Neuronal stem cell (in vitro differentiated cells): ENCODE measurements around the gene CLIC4.

Experiments used
- DNase-seq: peaks from one replicate; pipeline ENCODE4 v3.0.0-alpha.2; 2013; ENCODE audit warnings: low spot score
- H2AFZ ChIP-seq: one replicate; pipeline ENCODE4 v1.6.1; 2013; ENCODE audit warnings: mild to moderate bottlenecking, low read length, inconsistent platforms
- H2AK5ac ChIP-seq: 2 replicates; pipeline ENCODE4 v1.6.1; 2013; ENCODE audit warnings: low read depth, mild to moderate bottlenecking, inconsistent platforms, low read length, moderate library complexity, mixed read lengths
- H2BK120ac ChIP-seq: 2 replicates; pipeline ENCODE4 v1.6.1; 2013; ENCODE audit warnings: low read depth, mild to moderate bottlenecking, inconsistent platforms, low read length, moderate library complexity, mixed read lengths
- H2BK12ac ChIP-seq: one replicate; pipeline ENCODE4 v1.6.1; 2013; ENCODE audit warnings: low read length, inconsistent platforms
- H2BK15ac ChIP-seq: 2 replicates; pipeline ENCODE4 v1.6.1; 2013; ENCODE audit warnings: mild to moderate bottlenecking, low read length, inconsistent platforms, mixed read lengths
- H2BK5ac ChIP-seq: one replicate; pipeline ENCODE4 v1.6.1; 2013; ENCODE audit warnings: inconsistent platforms, mild to moderate bottlenecking, low read length, moderate library complexity
- H3K14ac ChIP-seq: one replicate; pipeline ENCODE4 v1.6.1; 2013; ENCODE audit warnings: low read length, inconsistent platforms
- H3K18ac ChIP-seq: 2 replicates; pipeline ENCODE4 v1.6.1; 2013; ENCODE audit warnings: low read length, inconsistent platforms
- H3K23ac ChIP-seq: 2 replicates; pipeline ENCODE4 v1.6.1; 2013; ENCODE audit warnings: low read depth, mild to moderate bottlenecking, mixed read lengths, low read length, inconsistent platforms; ENCODE audit not compliant: poor library complexity
- H3K27ac ChIP-seq: replicated peaks from 3 replicates; pipeline ENCODE4 v1.5.1; 2013; ENCODE audit warnings: low read length, inconsistent platforms
- H3K27me3 ChIP-seq, 3 experiments: 2 replicates each; pipeline ENCODE4 v1.6.1; 2013; ENCODE audit warnings: low read length in 3 of 3, mild to moderate bottlenecking in 2 of 3, inconsistent platforms in 1 of 3, low read depth in 1 of 3, mixed read lengths in 1 of 3, moderate library complexity in 1 of 3; ENCODE audit not compliant: control insufficient read depth in 3 of 3, insufficient read depth in 3 of 3
- H3K36me3 ChIP-seq, 2 donors: replicated peaks in 1 of 2; 2 replicates each; pipeline ENCODE4 v1.6.1; 2013; ENCODE audit warnings: low read length in 2 of 2; ENCODE audit not compliant: control insufficient read depth in 2 of 2, insufficient read depth in 2 of 2
- H3K4ac ChIP-seq: 2 replicates; pipeline ENCODE4 v1.6.1; 2013; ENCODE audit warnings: inconsistent platforms, mild to moderate bottlenecking, low read length, moderate library complexity
- H3K4me1 ChIP-seq, 2 donors: 1 replicate in 1 of 2; 2 replicates in 1 of 2; pipeline ENCODE4 v1.6.1; 2013; ENCODE audit warnings: low read length in 2 of 2, low read depth in 1 of 2; ENCODE audit not compliant: control insufficient read depth in 2 of 2, insufficient read depth in 1 of 2
- H3K4me2 ChIP-seq: one replicate; pipeline ENCODE4 v1.6.1; 2013; ENCODE audit warnings: mild to moderate bottlenecking, low read length, inconsistent platforms; ENCODE audit not compliant: insufficient read depth, poor library complexity, severe bottlenecking
- H3K4me3 ChIP-seq, 2 donors: 2 replicates each; pipeline ENCODE4 v1.5.1; 2013; ENCODE audit warnings: low read length in 2 of 2, mild to moderate bottlenecking in 2 of 2, inconsistent platforms in 1 of 2, moderate library complexity in 1 of 2
- H3K79me1 ChIP-seq: one replicate; pipeline ENCODE4 v1.6.1; 2013; ENCODE audit warnings: low read depth, mild to moderate bottlenecking, inconsistent platforms, low read length, moderate library complexity
- H3K9ac ChIP-seq: one replicate; pipeline ENCODE4 v1.6.1; 2013; ENCODE audit warnings: mild to moderate bottlenecking, low read depth, low read length, inconsistent platforms; ENCODE audit not compliant: poor library complexity
- H3K9me3 ChIP-seq, 2 donors: replicated peaks in 1 of 2; 2 replicates each; pipeline versions ENCODE3 to v1.6.1; 2013; ENCODE audit warnings: low read length in 2 of 2, mild to moderate bottlenecking in 2 of 2, inconsistent platforms in 1 of 2, low read depth in 1 of 2, mixed read lengths in 1 of 2, moderate library complexity in 1 of 2; ENCODE audit not compliant: control insufficient read depth in 2 of 2, insufficient read depth in 1 of 2
- H4K8ac ChIP-seq: one replicate; pipeline ENCODE4 v1.6.1; 2013; ENCODE audit warnings: low read depth, mild to moderate bottlenecking, inconsistent platforms, low read length, moderate library complexity
- H4K91ac ChIP-seq: one replicate; pipeline ENCODE4 v1.6.1; 2013; ENCODE audit warnings: low read length, low read depth, mild to moderate bottlenecking, inconsistent platforms; ENCODE audit not compliant: poor library complexity
- WGBS, 2 donors: extraction: QIAGEN DNeasy Blood & Tissue Kit; methylation state at CpG; one replicate each; pipeline ENCODE4 v1.1.7; 2013; ENCODE audit warnings: missing lambda C conversion rate in 2 of 2, mixed read lengths in 1 of 2; ENCODE audit not compliant: insufficient read length in 2 of 2, insufficient replicate concordance in 1 of 2; ENCODE audit errors: extremely low coverage in 2 of 2; 5-methylcytosine and 5-hydroxymethylcytosine counted together

Gene CLIC4

GRCh38 chr1:24868016-24868875 is 123.0 kb downstream of the CLIC4 start:
- Histone ChIP-seq H2BK5ac (no peak overlapping the region), H3K4me3 (no peak overlapping the region), H3K23ac (peak overlapping the region; percentile 44), H3K4me1 (peaks cover 3 to 6% of the 10 kb centered on the region in 2 donors), H3K9me3 (no peaks in the 10 kb centered on the region), H4K8ac (no peak overlapping the region), H3K14ac (peak overlapping the region; percentile 32), H3K27ac (no peak overlapping the region), H2AFZ (no peak overlapping the region), H3K9ac (no peak overlapping the region), H2BK120ac (peak overlapping the region; percentile 47), H2BK15ac (no peak overlapping the region), H3K18ac (peak overlapping the region; percentile 22), H3K36me3 (no peaks in the 10 kb centered on the region), H3K4me2 (no peak overlapping the region), H3K4ac (no peak overlapping the region), H2AK5ac (no peak overlapping the region), H3K27me3 (peaks cover 0 to 37% (median 0%) of the 10 kb centered on the region in 3 experiments), H3K79me1 (no peaks in the 10 kb centered on the region), H2BK12ac (no peak overlapping the region), H4K91ac (no peak overlapping the region)
- no CpG with 5 or more reads among the region's 22 CpGs for WGBS, 2 donors
- DNase-seq = no peak

DNA sequence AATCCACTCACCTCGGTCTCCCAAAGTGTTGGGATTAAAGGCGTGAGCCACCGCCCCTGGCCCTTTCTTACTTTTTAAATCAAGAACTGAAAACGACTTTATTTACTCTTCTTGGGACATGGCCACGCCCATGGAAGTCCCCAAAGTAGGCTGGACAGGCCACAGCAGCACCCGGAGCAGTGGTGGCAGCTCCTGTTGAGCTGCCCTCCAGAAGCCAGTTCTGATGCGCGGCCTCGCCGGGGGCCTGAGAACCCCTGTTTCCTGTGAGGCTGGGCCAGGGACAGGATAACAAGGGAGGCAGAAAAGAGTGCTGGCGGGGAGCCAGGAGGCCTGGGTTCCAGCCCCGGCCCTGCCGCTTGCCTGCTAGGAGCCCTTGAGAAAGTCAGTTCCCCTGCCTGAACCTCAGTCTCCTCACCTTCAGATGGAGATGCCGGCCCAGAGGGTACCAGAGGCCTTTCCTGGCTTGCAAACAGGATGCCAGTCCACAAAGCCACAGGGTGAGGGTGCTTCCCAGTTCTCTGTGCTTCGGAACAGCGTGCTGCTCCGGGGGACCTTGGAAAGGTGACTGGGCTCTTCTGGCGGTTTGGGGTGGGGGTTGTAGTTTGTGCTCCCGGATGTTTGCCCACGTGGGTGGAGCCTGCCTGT is 125.4 kb downstream of the CLIC4 start:
- WGBS, 2 donors = no CpG with 5 or more reads among the region's 20 CpGs
- H3K27ac ChIP-seq = no peak overlapping the region

GRCh38 chr1:24871306-24871901 is 126.2 kb downstream of the CLIC4 start:
- no CpG with 5 or more reads among the region's 11 CpGs for WGBS, 2 donors
- Histone ChIP-seq H4K91ac (no peak overlapping the region), H3K9me3 (no peaks in the 10 kb centered on the region), H3K79me1 (no peaks in the 10 kb centered on the region), H2BK15ac (no peak overlapping the region), H2AK5ac (no peak overlapping the region), H2BK120ac (no peak overlapping the region), H3K27me3 (peaks cover 0 to 30% (median 0%) of the 10 kb centered on the region in 3 experiments), H3K4ac (no peak overlapping the region), H2AFZ (no peak overlapping the region), H3K4me1 (peaks cover 0 to 6% of the 10 kb centered on the region in 2 donors), H3K27ac (no peak overlapping the region), H3K18ac (no peak overlapping the region), H2BK5ac (no peak overlapping the region), H3K4me2 (no peak overlapping the region), H3K36me3 (no peaks in the 10 kb centered on the region), H2BK12ac (no peak overlapping the region), H3K9ac (no peak overlapping the region), H3K4me3 (no peak overlapping the region), H3K14ac (no peak overlapping the region), H3K23ac (no peak overlapping the region), H4K8ac (no peak overlapping the region)
- no peak for DNase-seq

More for the DNA sequence above, 125.4 kb downstream of the CLIC4 start:
- peaks cover 0 to 36% (median 0%) of the 10 kb centered on the region in 3 experiments for H3K27me3 ChIP-seq
- no peak overlapping the region for H3K4me3 ChIP-seq
- H2BK5ac ChIP-seq = no peak overlapping the region
- H4K91ac ChIP-seq = no peak overlapping the region
- no peak overlapping the region for H4K8ac ChIP-seq
- H3K14ac ChIP-seq = peak overlapping the region; percentile 75
- H2AK5ac ChIP-seq = peak overlapping the region; percentile 10
- no peak overlapping the region for H3K18ac ChIP-seq
- H2BK15ac ChIP-seq = no peak overlapping the region
- no peak overlapping the region for H2AFZ ChIP-seq
- no peak for DNase-seq
- H3K36me3 ChIP-seq = no peaks in the 10 kb centered on the region
- no peak overlapping the region for H3K4ac ChIP-seq
- no peaks in the 10 kb centered on the region for H3K9me3 ChIP-seq
- H2BK120ac ChIP-seq = no peak overlapping the region
- H3K79me1 ChIP-seq = no peaks in the 10 kb centered on the region
- H3K4me1 ChIP-seq = peaks cover 0 to 6% of the 10 kb centered on the region in 2 donors
- H3K23ac ChIP-seq = no peak overlapping the region
- no peak overlapping the region for H3K4me2 ChIP-seq
- no peak overlapping the region for H2BK12ac ChIP-seq
- H3K9ac ChIP-seq = no peak overlapping the region
